K562 (cell line): Measurements from ENCODE around the gene SLC16A2.

Source experiments
- NR2C1 ChIP-seq, 2 experiments: fragments of 450-650 bp; IDR thresholded peaks; 2 replicates each; pipeline ENCODE4 v1.6.1; 2017; ENCODE audit warnings: mild to moderate bottlenecking in 2 of 2, antibody characterized with exemption in 1 of 2, inconsistent platforms in 1 of 2, missing compliant biosample characterization in 1 of 2, missing genetic modification characterization in 1 of 2
- XRCC5 ChIP-seq: fragments of 200-400 bp; formaldehyde crosslinking; IDR thresholded peaks from 2 replicates; pipeline ENCODE4 v1.6.1; 2017; ENCODE audit warnings: low read depth, mild to moderate bottlenecking, low read length

DNA sequence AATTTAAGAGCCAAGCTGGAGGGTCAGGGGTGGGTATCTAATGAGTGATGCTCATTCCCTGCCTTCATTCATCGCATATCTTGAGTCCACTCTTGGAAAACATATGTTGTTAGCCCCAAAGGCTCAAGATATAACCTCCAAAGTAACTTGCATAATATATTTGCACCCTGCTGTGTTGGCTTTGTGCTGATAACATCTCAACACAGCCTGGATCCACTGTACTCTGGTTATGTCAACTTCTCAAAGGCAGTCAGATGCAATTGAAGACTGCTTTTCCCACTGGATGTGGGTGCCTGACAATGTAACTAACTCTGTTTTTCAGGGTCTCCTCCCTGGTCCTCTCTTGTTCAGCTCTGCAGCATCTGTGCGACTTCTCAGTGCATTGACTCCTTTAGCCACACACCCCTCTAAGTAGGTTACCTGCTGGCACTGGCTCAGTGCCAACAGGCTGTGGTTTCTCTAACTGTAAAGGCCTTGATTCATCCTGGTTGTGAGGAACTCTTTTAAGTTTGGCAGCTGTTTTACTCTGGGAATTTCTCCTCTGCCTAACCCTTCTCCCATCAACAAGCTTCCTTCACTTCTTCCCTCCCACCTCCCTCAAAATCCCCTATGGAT, 28.1 kb downstream of the SLC16A2 start:
- TF ChIP-seq XRCC5 (no peak), NR2C1 (IDR thresholded peaks at IDR 0.05) (no peak), NR2C1 (tag; IDR thresholded peaks at IDR 0.05) (no peak)
